Measurements from ENCODE around the gene LTBP3.

The LTBP3 gene

DNA sequence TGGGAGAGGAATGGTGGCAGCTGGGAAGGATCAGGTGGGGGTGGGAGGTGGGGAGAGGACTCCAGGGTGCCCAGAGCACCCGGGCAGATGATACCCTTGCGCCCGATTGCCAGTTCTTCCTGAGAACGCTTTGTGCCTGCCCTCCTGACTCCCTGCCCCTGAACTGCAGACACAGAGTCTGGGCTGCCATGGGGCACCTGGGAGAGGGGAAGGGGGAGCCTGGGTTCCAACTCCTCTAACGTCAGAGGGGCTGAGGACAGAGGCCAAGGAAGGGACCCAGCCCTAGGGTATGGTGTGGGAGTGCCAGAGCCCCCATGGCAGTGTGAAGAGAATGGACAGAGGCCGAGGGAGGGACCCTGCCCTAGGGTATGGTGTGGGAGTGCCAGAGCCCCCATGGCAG, 38.4 kb upstream of the LTBP3 start:
- TF ChIP-seq, protein P1, sequence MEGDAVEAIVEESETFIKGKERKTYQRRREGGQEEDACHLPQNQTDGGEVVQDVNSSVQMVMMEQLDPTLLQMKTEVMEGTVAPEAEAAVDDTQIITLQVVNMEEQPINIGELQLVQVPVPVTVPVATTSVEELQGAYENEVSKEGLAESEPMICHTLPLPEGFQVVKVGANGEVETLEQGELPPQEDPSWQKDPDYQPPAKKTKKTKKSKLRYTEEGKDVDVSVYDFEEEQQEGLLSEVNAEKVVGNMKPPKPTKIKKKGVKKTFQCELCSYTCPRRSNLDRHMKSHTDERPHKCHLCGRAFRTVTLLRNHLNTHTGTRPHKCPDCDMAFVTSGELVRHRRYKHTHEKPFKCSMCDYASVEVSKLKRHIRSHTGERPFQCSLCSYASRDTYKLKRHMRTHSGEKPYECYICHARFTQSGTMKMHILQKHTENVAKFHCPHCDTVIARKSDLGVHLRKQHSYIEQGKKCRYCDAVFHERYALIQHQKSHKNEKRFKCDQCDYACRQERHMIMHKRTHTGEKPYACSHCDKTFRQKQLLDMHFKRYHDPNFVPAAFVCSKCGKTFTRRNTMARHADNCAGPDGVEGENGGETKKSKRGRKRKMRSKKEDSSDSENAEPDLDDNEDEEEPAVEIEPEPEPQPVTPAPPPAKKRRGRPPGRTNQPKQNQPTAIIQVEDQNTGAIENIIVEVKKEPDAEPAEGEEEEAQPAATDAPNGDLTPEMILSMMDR (IDR thresholded peaks at IDR 0.05; ENCODE audit: low read depth, low read length) = no peak
- DNase-seq (ENCODE audit: low read depth in 2 of 2) = no peak
- H3K4me3 ChIP-seq (replicated peaks in 1 of 2; ENCODE audit: low read depth in 2 of 2, low read length in 2 of 2) = no peak overlapping the region

DNA sequence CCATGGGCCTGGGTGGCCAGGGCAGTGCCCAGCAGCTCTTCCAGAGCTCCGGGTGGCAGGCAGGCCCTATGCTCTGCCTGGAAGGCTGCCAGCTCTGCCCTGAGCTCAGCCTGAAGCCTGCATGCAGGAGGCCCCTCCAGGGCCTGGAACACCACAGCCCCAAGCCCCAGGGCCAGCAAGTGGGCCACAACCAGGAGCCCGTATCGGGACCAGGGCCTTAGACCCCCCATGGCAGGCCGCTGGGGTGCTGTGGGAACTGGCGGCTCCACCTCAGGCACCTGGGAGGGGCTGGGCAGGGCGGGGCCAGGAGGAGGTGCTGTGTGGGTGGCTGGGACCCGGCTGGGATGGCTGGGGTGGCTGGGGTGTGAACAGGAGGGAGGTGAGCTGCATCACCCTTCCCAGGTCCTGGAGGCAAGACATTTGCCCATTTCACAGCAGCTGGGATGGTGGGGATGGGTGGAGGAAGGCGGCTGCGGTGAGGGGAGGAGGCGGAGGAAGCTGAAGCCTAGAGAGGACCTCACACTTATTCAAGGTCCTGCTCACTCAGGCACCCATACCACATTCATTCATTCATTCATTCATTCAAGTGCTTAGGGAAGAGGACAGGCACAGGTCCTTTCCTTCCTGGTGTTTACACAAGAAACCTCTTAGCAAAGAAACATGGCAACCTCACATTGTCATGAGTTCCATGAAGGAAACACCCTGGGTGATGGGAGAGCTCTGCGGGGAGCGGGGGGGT, 37.6 kb upstream of the LTBP3 start, which contains the start of gene KCNK7:
Gene KCNK7 (minus strand): TSS at position 258 of the 739 bp plus-strand sequence. CDS start 28 bp downstream, at position 230.
- no peak within 1 kb of the TSS for H3K4me3 ChIP-seq (replicated peaks in 1 of 2; ENCODE audit: low read depth in 2 of 2, low read length in 2 of 2)
- TF ChIP-seq, protein P1 (IDR thresholded peaks at IDR 0.05; ENCODE audit: low read depth, low read length) = no peak
- DNase-seq (ENCODE audit: low read depth in 2 of 2) = peak in 1 of 2 donors; percentile 47

DNA sequence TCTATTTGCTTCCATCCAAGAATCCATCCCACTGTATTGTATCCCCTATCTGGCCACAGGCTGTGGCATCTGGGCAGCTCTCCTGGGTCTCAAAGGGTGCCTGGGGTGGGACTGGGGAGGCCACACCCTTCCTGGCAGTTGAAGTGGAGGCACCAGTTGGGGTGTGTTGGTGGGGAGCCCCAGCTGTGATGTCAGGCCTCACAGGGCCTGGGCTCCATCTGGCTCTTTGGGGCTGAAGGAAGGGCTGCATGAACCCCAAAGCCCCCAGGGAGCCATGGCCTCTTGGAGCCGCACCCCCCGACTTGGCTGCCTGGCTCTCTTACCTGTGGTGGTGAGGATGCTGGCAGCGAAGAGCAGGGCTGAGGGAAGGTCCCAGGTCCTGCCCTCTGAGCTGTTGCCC, 37.0 kb upstream of the LTBP3 start:
- DNase-seq (ENCODE audit: low read depth in 2 of 2) = no peak
- no peak overlapping the region for H3K4me3 ChIP-seq (replicated peaks in 1 of 2; ENCODE audit: low read depth in 2 of 2, low read length in 2 of 2)
- TF ChIP-seq, protein P1 (IDR thresholded peaks at IDR 0.05; ENCODE audit: low read depth, low read length) = no peak

DNA sequence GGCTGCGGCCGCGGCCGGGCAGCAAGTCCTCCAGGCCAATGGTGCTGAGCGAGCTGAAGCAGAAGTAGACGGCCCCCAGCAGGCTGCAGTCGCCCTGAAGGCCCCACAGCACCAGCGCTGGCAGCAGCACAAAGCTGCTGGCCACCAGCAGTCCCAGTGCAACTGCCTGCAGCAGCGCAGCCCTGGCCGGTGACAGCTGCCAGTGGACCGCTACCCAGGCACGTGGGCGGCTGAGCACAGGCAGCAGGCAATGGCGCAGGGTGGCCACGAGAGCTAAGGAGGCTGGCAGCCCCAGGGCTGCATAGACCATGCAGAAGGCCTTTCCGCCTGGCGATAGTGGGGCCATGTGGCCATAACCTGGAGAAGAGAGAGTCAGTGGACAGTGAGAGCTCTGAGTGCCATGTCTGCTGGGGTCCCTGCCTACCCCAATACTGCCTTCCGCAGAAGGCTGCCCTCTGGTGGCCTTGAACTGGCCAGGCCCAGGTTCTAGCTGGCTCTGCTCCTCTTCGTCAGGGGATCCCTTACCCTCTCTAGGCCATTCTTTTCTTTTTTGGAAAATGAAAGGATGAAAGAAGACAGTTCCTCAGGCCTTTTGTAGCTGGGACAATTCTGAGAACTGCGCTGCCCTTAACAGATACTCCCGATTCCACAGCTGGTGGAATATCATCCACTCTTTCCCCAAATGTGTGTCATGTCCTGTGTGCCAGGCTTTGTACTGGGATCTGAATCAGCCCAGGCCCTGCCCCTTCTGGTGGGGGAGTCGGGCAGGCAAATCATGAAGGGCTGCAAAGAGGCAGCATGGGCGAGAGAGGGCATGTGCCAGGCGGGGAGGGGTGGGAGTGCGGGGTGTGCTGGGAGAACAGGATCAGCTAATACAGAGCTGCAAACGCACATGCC, 35.6 kb upstream of the LTBP3 start:
- H3K4me3 ChIP-seq (replicated peaks in 1 of 2; ENCODE audit: low read depth in 2 of 2, low read length in 2 of 2) = no peak overlapping the region
- TF ChIP-seq, protein P1 (IDR thresholded peaks at IDR 0.05; ENCODE audit: low read depth, low read length) = peak; percentile 80
- peak; percentile 39 to 48 for DNase-seq (ENCODE audit: low read depth in 2 of 2)

DNA sequence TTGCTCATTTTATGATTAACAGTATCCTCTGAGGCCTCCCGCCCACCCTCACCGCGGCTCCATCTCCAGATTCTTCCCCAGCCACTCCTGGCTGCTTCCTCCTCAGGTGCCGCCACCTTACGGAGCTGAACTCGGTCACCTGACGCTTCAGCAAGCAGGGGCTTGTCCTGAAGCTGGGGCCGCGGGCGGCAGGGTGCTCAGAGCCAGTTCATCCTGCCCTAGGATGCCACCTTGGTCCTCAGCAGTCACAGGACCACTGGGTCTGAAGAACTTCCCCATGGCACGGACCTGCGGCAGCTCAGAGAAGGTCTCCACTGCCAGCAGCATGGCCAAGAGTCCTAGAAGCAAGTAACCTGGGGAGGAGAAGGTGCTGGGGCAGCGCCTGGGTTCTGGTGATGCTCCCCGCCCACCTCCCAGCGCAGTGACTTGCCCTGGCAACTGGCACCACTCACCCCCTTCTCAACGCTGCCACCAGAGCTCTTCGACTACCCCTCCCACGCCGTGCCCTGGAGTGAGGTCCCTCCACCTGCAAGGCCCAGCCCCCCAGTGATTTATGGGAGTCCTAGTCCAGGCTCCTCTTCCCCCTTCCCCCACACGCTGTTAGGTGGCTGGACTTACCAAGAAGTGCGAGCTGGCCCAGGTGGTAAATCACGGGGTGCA, 34.8 kb upstream of the LTBP3 start:
- TF ChIP-seq, protein P1 (IDR thresholded peaks at IDR 0.05; ENCODE audit: low read depth, low read length) = no peak
- no peak overlapping the region for H3K4me3 ChIP-seq (replicated peaks in 1 of 2; ENCODE audit: low read depth in 2 of 2, low read length in 2 of 2)

DNA sequence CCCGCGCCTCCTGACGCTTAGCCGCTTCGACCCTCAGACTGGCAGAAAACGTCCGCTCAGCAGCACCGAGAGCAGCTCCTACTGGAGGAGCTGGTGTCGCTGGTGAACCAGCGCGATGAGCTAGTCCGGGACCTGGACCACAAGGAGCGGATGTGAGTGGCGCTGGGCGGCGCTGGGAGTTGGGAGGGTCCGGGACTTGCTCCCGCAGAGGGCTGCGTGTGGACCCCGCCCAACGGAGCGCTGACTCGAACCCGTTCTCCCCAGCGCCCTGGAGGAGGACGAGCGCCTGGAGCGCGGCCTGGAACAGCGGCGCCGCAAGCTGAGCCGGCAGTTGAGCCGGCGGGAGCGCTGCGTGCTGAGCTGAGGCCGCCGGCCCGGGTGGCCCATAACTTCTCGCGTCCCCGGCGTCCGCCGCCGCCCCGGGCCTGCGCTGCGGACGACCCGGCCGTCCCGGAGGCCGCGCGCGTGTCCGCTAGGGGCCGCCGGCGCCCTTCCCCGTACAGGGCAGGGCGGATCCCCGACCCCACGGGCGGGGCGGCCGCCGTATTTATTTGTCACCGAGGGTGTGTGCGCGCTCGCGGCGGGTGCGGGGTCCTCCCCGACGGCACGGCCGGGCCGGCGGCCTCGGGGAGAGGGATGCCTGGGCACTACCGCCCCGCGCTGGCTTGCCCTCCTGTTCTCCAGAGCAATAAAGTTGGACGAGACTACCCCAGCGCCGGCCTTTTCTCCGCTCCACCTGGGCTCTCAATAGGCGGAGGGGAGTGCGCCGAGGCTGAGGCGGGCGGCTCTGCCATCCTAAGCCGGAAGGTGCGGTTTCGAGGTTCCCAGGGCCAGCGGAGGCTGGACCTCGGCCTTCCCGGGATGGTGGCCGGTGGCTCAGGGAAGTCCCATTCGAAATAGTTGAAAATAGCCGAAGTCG, 34.0 kb upstream of the LTBP3 start:
- H3K4me3 ChIP-seq (replicated peaks in 1 of 2; ENCODE audit: low read depth in 2 of 2, low read length in 2 of 2) = no peak overlapping the region
- TF ChIP-seq, protein P1 (IDR thresholded peaks at IDR 0.05; ENCODE audit: low read depth, low read length) = no peak
- DNase-seq (ENCODE audit: low read depth in 2 of 2) = no peak

More for the DNA sequence above, 34.8 kb upstream of the LTBP3 start:
- no peak for DNase-seq (ENCODE audit: low read depth in 2 of 2)

Measured in cardiac fibroblast (primary cell).